Activated effector memory CD4-positive, alpha-beta T cell treated with Interleukin-2 at 50 U/mL for 16 hours (primary cell): ENCODE results near the gene HSD3B7.

Experiments used
- DNase-seq: peaks from one replicate; pipeline ENCODE4 v3.0.0-alpha.2; 2020

Gene HSD3B7

DNA sequence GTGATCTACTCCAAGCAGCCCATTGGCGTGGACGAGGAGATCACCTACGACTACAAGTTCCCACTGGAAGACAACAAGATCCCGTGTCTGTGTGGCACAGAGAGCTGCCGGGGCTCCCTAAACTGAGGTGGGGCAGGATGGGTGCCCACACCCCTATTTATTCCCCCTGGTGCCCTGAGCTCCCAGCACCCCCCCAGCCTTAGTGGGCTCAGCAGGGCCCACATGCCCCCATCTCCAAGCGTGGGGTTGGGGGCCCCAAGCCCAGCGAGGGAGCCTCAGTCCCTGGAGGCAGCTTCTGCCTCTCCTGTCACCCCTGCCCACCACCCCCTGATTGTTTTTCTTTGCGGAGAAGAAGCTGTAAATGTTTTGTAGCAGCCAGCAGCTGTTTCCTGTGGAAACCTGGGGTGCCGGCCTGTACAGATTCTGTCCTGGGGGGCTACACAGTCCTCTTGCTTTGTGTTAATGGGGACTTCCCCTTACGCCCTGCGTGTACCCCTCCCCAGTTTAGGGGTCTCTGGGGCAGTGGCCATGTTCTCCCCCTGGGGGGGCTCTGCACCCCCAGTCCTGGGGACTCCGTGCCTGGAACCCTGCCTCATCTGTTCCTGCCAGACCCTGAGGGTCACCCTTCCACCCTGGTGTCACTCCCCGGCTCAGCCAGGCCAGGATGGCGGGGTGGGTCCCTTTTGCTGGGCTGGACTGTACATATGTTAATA lies 953 bp upstream of the HSD3B7 start:
- no peak for DNase-seq

- no peak for DNase-seq
Observed at GRCh38 chr16:30985401-30986128, 558 bp downstream of the HSD3B7 start.

DNA sequence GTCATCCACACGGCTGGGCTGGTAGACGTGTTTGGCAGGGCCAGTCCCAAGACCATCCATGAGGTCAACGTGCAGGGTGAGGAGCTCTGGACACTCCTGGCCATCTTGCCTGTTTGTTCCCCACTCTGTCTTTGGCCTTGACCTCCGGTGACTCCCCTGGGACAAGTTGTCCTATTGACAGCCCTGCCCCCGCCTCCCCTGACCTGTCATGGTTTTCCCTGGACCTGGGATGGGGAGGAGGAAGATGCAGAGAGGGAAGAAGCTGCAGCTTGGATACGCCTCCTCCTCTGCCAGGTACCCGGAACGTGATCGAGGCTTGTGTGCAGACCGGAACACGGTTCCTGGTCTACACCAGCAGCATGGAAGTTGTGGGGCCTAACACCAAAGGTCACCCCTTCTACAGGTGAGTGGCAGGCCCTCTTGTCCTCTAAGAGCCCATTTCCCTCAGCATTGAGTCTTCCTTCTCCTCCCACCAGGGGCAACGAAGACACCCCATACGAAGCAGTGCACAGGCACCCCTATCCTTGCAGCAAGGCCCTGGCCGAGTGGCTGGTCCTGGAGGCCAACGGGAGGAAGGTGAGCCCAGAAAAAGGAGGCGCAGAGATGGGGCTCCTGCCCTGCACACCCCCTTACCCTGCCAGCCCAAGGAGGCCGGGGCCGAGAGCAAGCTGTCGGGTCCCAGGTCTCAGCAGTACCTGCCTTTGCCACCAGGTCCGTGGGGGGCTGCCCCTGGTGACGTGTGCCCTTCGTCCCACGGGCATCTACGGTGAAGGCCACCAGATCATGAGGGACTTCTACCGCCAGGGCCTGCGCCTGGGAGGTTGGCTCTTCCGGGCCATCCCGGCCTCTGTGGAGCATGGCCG lies 1.4 kb downstream of the HSD3B7 start:
- no peak for DNase-seq

DNA sequence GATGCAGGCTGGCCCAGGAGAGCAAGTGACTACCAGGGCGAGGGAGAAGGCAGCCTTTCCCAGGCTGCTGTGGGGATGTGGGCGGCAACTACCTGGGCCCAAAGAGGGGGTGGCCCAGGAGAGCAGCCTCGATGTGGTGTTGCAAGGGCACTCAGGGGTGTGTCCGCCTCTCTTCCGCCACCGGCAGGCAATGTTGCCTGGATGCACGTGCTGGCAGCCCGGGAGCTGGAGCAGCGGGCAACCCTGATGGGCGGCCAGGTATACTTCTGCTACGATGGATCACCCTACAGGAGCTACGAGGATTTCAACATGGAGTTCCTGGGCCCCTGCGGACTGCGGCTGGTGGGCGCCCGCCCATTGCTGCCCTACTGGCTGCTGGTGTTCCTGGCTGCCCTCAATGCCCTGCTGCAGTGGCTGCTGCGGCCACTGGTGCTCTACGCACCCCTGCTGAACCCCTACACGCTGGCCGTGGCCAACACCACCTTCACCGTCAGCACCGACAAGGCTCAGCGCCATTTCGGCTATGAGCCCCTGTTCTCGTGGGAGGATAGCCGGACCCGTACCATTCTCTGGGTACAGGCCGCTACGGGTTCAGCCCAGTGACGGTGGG lies 2.7 kb downstream of the HSD3B7 start:
- no peak for DNase-seq

DNA sequence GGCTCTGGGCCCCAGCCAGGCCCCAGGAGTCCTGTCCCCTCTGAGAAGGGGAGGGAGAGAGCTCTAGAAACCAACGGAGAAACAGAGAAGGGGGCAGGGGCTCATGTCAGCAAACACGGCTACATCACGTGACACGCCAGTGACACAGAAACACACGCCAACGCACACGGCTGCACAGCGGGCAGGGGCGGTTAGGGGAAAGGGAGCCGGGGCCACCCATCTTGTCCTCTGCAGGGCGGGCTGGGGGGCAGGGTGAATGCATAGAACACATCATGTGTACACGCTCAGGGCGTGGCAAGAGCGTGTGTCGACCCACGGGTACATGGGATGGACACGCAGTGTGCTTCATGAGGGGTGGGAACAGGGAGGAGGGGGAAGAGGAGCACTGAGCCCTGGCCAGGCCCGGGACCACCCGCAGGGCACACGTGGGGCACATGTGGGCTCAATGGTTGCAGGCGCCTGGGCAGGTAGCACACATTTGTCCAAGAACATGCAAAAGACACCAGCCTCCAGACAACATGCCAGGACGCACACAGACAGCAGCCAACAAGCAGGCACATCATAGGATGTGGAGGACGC lies 4.6 kb downstream of the HSD3B7 start:
- no peak for DNase-seq

- no peak for DNase-seq
Observed at GRCh38 chr16:30990105-30990504, 5.1 kb downstream of the HSD3B7 start.

- no peak for DNase-seq
Observed at GRCh38 chr16:30991052-30991451, 6.0 kb downstream of the HSD3B7 start.

DNA sequence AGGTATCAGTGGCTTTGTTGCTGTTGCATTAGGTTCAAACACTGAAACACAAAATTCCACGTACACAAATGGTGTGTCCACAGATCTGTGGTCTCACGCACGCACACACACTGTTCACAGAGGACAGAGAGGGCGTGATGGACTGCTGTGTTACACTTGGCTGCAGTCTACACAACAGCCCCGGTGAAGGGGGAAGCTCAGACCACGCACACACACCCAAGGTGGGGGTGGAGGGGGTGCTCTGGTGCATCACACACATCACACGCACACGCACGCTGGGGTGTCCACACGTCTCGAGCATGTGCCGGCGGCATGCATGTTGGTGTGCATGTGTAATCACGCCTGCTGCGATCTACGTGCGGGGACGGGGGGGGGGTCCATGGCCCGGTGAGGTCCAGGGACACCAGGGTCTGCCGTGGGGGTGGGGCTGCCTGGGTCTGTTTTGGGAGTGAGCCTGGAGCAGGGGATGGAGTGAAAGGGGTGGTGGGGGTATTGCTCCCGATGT lies 7.3 kb downstream of the HSD3B7 start:
- no peak for DNase-seq

GRCh38 chr16:30992931-30993816 lies 8.2 kb downstream of the HSD3B7 start:
- DNase-seq: no peak

DNA sequence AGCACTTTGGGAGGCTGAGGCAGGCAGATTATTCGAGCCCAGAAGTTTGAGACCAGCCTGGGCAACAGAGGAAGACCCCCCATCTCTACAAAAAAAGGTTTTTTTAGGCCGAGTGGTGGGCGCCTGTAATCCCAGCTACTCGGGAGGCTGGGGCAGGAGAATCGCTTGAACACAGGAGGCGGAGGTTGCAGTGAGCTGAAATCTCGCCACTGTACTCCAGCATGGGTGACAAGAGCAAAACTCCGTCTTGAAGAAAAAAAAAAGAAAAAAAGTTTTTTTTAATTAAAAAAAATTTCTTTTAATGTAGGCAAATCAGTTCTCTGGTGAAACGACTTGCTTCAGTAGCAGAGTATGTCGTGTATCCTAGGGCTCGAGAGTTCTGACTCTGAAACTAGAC lies 10.9 kb downstream of the HSD3B7 start:
- no peak for DNase-seq

GRCh38 chr16:30996324-30996984 lies 11.4 kb downstream of the HSD3B7 start:
- no peak for DNase-seq

DNA sequence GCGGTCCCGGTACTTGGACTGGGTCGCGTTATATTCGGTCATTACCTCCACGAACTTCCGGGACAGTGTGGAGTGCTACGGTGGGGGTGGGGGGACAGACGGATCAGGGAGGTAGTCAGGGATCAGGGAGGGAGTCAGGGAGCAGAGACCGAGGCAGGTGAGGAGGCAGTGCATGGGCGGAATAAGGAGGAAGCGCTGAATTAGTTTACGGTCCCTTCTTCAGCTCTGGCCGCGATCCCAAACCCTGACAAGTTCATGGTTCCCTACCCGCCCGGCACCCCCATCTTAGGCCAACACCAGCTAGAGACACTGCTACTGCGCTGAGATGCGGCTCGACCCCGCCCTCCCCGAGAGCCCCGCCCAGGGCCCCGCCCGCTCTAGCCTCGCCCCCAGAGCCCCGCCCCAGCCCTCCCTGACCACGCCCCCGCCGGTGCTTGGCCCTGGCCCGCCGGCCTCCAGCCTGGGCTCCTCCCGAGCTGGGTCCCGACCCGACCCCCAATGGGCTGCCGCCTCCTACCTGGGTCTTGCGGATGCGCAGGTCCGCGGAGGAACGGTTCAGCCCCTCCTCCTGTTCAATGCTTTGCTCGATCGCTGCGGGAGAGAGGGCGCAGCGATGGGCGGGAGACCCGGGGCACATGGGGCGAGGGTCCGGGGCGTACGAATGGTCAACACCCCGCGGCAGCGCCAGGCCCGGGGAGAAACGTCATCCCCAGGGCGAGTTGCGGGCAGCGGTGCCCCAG lies 12.1 kb downstream of the HSD3B7 start:
- peak; percentile 73 for DNase-seq

DNA sequence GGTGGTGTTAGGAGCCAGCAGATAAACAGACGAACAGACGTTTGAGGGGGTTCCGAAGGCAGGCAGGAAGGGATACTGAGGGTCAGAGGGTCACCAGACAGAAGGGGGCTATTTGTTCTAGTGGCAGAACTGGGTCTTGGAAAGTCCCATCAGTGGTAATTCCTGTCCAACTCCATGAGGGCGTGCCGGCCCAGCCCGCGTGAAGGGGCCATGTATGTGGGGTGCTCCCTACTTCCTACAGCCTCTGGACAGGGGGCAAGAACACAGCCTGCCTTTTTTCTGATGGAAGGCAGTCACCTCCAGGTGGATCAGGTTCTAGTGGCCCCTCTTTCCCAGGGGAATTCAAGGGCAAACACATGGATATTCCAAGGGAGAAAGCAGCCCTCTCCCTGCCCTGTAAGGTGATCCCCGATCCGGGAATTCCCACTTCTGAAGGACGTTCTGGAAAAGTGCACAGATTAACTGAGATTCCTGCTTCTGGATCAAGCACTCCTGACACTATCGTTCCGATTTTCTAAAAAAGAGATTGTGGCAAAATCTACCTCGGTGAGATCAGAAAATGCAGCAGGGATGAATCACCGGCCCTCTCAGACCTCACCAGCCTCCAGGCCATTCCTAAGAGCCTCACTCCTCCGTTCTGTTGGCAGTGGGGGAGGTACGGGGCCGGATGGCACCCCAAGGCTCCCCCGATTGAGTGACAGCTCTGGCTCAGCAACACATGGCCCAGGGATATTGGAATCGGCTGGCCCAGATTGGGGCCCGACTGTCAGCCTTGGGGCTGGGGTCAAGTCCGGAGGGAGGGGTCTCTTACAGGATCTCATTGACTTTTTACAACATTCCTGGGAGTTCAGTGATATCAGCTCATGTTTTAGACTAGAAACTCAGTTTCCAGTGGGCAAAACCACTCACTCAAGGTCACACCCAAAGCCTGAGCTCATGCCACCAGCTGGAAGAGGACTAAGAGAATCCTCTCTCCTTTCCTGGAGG lies 13.0 kb downstream of the HSD3B7 start:
- DNase-seq: no peak

DNA sequence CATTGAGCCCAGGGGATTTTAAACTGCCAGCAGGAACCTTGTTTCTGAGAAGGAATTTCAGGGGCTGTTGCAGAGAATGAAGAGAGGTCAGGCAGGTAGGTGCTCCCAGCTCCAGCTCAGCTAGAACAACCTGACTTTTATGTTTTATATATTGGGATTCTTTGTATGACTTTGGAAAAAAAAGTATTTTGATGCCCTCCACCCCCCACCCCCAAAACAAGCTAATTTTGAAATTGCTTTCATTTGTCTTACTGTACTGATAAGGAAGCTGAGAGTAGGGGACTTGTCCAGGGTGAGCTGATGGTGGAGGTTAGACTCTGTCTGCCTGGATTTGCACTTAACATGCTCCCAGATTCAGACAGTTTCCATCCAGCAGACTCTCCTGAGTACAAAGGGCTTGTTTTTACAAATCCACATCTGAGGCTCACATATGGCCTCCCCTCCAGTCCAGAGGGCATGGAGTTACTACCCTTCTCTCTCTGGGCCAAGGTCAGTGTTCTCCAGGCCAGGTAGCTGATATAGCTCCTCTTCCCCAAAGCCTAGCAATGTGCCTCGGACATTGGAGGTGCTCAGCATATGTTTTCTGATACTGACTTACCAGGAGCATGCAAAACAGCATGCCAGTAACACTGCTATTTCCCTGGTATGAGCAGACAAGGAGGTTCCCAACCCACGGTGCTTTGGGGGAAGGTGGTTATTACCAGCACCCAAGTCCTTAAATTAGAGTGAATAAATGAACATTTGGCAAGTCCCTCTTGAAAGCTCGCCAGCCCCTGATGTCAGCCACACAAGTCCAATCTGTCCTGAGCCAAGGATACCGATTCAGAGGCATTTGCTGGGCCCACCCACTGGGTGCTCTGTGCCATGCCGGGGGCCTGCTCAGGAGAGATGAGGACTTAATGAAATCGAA lies 14.1 kb downstream of the HSD3B7 start:
- no peak for DNase-seq

- DNase-seq: no peak
Observed at GRCh38 chr16:31000671-31001382, 15.8 kb downstream of the HSD3B7 start.

DNA sequence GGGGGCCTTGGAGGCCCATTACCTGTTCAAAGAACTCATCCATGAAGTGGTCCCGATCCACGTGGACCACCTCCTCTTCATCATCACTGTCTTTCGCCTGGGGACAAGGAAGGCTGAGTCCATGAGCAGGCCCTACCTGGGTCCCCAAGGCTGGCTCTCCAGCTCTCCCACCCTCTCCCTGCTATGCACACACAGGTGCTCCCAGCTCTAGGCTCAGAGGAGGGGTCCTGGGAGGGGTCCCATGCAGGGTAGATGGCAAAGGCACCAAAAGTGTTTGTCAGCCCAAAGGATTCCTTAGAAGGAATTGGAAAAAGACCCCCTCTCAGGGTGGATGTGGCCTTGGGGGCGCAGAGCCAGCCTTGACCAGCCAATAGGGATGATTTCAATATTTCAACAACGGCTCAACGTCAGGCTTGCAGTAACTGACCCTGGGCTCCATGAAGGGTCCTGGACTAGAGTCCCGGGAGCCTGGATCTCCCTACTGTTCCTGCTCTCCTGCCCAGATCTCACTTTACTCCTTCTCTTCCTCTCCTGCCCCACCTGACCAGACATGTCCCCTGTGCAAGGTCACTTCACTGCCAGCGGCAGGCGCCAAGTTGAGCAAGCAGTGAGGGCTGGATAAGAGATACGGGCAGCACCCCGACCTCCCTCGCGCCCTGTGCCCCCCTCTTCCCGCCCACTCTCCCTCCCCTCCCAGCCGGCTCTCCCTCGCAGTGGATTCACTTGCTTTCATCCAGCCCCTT lies 16.7 kb downstream of the HSD3B7 start:
- no peak for DNase-seq
